ENCODE measurements around the gene FGF9.

DNA sequence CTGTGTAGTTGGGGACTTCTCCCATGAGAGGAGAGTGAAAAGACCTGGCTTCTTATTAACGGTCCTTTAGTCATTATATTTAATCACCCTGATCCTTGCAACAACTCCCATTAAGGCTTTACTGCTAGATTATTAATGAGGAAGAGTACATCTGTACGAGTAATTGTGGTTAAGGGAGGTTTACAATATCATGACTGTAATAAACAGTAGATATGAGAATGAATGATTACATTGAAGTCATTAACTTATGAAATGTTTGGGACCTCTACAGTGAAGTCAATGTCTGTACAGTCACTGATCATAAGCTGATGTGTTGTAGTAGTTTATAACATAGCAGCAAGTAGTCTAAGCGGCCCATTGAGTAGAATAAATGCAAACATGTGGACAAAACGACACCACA lies 24.7 kb downstream of the FGF9 start:
- no peak for TF ChIP-seq EZH2 (IDR thresholded peaks at IDR 0.05; ENCODE audit: insufficient read depth, poor library complexity, severe bottlenecking)
- TF ChIP-seq EZH2phosphoT487 (IDR thresholded peaks at IDR 0.05; ENCODE audit: insufficient read depth, low read depth), result no peak

Measured in GM23248 (cell line).